Measurements from ENCODE around the gene MAB21L3. TPM values are rescaled to one million over a fixed set of nuclear protein-coding genes. Genes with fewer than 3 reads are reported as not detected.

Gene MAB21L3
- total RNA-seq, 1 donor from 2014 or later: 2.2 TPM

Other genes with a start within 250 kb of the MAB21L3 start
- 4.1 TPM for gene SLC22A15, start 134.9 kb upstream of the MAB21L3 start, total RNA-seq (ENCODE audit: insufficient read depth, low replicate concordance)

All from umbilical cord (tissue), 1 donor.